ENCODE data around the gene PDLIM3. TPM values are rescaled to one million over a fixed set of nuclear protein-coding genes. Genes with fewer than 3 reads are reported as not detected.

The PDLIM3 gene
- total RNA-seq, 1 experiment from 2014 or later = 6.2 TPM

DNA sequence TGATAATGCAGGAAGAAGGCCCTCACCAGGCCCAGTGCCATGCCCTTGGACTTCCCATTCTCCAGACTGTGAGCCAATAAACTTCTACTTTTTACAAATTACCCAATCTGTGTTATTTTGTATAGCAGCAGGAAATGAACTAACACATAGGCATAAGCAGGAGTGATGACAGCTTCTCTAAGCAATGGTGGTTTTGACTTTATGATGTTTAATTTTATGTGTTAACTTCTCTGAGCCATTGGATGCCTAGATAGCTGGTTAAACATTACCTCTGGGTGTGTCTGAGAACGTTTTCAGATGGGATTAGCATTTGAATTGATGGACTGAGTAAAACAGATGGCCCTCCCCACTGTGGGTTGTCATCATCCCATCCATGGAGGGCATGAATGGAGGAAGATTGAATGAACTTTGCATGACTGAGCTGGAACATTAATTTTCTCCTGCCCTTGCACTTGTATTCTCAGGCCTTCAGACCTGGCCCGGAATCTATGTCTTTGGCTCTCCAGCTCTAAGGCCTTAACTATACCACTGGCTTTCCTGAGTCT, 13.9 kb upstream of the PDLIM3 start:
- H3K4me3 Mint-ChIP-seq = no peak overlapping the region
- H3K27ac Mint-ChIP-seq = no peak overlapping the region
- ChIA-PET POLR2A (no interaction called here), CTCF (interaction anchor here (0.6 to 1.2 kb wide), 2 partner anchors 48 to 476 kb away, joined by 3 to 5 read pairs; no protein-coding TSS in a partner anchor)
- no peaks in the 10 kb centered on the region; the same call in 1 of the 2 replicates for H3K27me3 Mint-ChIP-seq (ENCODE audit: low read depth)
- no peak for TF ChIP-seq SP1 (CRISPR knock-in tag; conservative IDR thresholded peaks at IDR 0.05)
- TF ChIP-seq TEAD4 (CRISPR knock-in tag; IDR thresholded peaks at IDR 0.05) = no peak
- TF ChIP-seq USF2 (CRISPR knock-in tag; IDR thresholded peaks at IDR 0.05) = no peak
- no peak for TF ChIP-seq ZNF396 (CRISPR knock-in tag; IDR thresholded peaks at IDR 0.05; ENCODE audit: borderline replicate concordance)
- TF ChIP-seq GRHL2 (CRISPR knock-in tag; IDR thresholded peaks at IDR 0.05; ENCODE audit: insufficient replicate concordance, severe bottlenecking) = no peak
- TF ChIP-seq, protein P1, sequence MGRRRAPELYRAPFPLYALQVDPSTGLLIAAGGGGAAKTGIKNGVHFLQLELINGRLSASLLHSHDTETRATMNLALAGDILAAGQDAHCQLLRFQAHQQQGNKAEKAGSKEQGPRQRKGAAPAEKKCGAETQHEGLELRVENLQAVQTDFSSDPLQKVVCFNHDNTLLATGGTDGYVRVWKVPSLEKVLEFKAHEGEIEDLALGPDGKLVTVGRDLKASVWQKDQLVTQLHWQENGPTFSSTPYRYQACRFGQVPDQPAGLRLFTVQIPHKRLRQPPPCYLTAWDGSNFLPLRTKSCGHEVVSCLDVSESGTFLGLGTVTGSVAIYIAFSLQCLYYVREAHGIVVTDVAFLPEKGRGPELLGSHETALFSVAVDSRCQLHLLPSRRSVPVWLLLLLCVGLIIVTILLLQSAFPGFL (CRISPR knock-in tag; IDR thresholded peaks at IDR 0.05; ENCODE audit: borderline replicate concordance) = no peak
- TF ChIP-seq ZNF281 (CRISPR knock-in tag; IDR thresholded peaks at IDR 0.05) = no peak
- TF ChIP-seq, protein P2, sequence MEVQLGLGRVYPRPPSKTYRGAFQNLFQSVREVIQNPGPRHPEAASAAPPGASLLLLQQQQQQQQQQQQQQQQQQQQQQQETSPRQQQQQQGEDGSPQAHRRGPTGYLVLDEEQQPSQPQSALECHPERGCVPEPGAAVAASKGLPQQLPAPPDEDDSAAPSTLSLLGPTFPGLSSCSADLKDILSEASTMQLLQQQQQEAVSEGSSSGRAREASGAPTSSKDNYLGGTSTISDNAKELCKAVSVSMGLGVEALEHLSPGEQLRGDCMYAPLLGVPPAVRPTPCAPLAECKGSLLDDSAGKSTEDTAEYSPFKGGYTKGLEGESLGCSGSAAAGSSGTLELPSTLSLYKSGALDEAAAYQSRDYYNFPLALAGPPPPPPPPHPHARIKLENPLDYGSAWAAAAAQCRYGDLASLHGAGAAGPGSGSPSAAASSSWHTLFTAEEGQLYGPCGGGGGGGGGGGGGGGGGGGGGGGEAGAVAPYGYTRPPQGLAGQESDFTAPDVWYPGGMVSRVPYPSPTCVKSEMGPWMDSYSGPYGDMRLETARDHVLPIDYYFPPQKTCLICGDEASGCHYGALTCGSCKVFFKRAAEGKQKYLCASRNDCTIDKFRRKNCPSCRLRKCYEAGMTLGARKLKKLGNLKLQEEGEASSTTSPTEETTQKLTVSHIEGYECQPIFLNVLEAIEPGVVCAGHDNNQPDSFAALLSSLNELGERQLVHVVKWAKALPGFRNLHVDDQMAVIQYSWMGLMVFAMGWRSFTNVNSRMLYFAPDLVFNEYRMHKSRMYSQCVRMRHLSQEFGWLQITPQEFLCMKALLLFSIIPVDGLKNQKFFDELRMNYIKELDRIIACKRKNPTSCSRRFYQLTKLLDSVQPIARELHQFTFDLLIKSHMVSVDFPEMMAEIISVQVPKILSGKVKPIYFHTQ (CRISPR knock-in tag; IDR thresholded peaks at IDR 0.05) = no peak
- no peak for TF ChIP-seq ZNF121 (CRISPR knock-in tag; IDR thresholded peaks at IDR 0.05)
- no peak for TF ChIP-seq ZNF671 (CRISPR knock-in tag; IDR thresholded peaks at IDR 0.05)
- no peak for TF ChIP-seq JAZF1 (CRISPR knock-in tag; IDR thresholded peaks at IDR 0.05)
- TF ChIP-seq, protein P3, sequence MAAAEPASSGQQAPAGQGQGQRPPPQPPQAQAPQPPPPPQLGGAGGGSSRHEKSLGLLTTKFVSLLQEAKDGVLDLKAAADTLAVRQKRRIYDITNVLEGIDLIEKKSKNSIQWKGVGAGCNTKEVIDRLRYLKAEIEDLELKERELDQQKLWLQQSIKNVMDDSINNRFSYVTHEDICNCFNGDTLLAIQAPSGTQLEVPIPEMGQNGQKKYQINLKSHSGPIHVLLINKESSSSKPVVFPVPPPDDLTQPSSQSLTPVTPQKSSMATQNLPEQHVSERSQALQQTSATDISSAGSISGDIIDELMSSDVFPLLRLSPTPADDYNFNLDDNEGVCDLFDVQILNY (CRISPR knock-in tag; IDR thresholded peaks at IDR 0.05) = no peak
- TF ChIP-seq, protein P4, sequence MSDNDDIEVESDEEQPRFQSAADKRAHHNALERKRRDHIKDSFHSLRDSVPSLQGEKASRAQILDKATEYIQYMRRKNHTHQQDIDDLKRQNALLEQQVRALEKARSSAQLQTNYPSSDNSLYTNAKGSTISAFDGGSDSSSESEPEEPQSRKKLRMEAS (CRISPR knock-in tag; IDR thresholded peaks at IDR 0.05) = no peak
- TF ChIP-seq, protein P5, sequence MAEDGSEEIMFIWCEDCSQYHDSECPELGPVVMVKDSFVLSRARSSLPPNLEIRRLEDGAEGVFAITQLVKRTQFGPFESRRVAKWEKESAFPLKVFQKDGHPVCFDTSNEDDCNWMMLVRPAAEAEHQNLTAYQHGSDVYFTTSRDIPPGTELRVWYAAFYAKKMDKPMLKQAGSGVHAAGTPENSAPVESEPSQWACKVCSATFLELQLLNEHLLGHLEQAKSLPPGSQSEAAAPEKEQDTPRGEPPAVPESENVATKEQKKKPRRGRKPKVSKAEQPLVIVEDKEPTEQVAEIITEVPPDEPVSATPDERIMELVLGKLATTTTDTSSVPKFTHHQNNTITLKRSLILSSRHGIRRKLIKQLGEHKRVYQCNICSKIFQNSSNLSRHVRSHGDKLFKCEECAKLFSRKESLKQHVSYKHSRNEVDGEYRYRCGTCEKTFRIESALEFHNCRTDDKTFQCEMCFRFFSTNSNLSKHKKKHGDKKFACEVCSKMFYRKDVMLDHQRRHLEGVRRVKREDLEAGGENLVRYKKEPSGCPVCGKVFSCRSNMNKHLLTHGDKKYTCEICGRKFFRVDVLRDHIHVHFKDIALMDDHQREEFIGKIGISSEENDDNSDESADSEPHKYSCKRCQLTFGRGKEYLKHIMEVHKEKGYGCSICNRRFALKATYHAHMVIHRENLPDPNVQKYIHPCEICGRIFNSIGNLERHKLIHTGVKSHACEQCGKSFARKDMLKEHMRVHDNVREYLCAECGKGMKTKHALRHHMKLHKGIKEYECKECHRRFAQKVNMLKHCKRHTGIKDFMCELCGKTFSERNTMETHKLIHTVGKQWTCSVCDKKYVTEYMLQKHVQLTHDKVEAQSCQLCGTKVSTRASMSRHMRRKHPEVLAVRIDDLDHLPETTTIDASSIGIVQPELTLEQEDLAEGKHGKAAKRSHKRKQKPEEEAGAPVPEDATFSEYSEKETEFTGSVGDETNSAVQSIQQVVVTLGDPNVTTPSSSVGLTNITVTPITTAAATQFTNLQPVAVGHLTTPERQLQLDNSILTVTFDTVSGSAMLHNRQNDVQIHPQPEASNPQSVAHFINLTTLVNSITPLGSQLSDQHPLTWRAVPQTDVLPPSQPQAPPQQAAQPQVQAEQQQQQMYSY (CRISPR knock-in tag; IDR thresholded peaks at IDR 0.05) = no peak
- no peak for TF ChIP-seq ESRRA (CRISPR knock-in tag; IDR thresholded peaks at IDR 0.05; ENCODE audit: borderline replicate concordance)
- no peak for TF ChIP-seq IRF1 (CRISPR knock-in tag; IDR thresholded peaks at IDR 0.05)
- no peak for TF ChIP-seq USF1 (CRISPR knock-in tag; IDR thresholded peaks at IDR 0.05)
- peaks cover 6% of the 10 kb centered on the region; the same call in 1 of the 2 replicates for H3K4me1 Mint-ChIP-seq
- peaks cover 14% of the 10 kb centered on the region for H3K9me3 Mint-ChIP-seq
- no peaks in the 10 kb centered on the region for H3K36me3 Mint-ChIP-seq
- ATAC-seq = no peak
- DNase-seq (ENCODE audit: low spot score) = no peak

All from WTC11 (cell line).